Glutamatergic neuron (in vitro differentiated cells): ENCODE measurements around the gene RAPGEF6. TPM values are rescaled to one million over a fixed set of nuclear protein-coding genes. Genes with fewer than 3 reads are reported as not detected.
A peak's percentile ranks its signal among the peaks of the same experiment; 100 is the strongest.

Experiments used
- DNase-seq: peaks from one replicate; pipeline ENCODE4 v3.0.0; 2022
- H3K27ac Mint-ChIP-seq: one replicate; pipeline ENCODE4 v1.8.0; 2020; ENCODE audit warnings: mild to moderate bottlenecking, mixed read lengths, inconsistent platforms; ENCODE audit not compliant: unreplicated experiment
- H3K27me3 Mint-ChIP-seq: one replicate; pipeline ENCODE4 v1.8.0; 2020; ENCODE audit warnings: mild to moderate bottlenecking, moderate library complexity, mixed read lengths, inconsistent platforms; ENCODE audit not compliant: unreplicated experiment
- H3K36me3 Mint-ChIP-seq: one replicate; pipeline ENCODE4 v1.8.0; 2020; ENCODE audit warnings: mild to moderate bottlenecking, mixed read lengths, inconsistent platforms; ENCODE audit not compliant: unreplicated experiment
- H3K4me1 Mint-ChIP-seq: one replicate; pipeline ENCODE4 v1.8.0; 2020; ENCODE audit warnings: mild to moderate bottlenecking, low read depth, mixed read lengths, inconsistent platforms; ENCODE audit not compliant: unreplicated experiment
- H3K4me3 Mint-ChIP-seq: one replicate; pipeline ENCODE4 v1.8.0; 2020; ENCODE audit warnings: mild to moderate bottlenecking, mixed read lengths, inconsistent platforms; ENCODE audit not compliant: unreplicated experiment
- H3K9me3 Mint-ChIP-seq: one replicate; pipeline ENCODE4 v1.8.0; 2020; ENCODE audit warnings: mild to moderate bottlenecking, moderate library complexity, mixed read lengths, inconsistent platforms; ENCODE audit not compliant: unreplicated experiment
- CTCF ChIP-seq: fragments of 200-600 bp; sonication (generic); IDR thresholded peaks from one replicate; pipeline ENCODE4 v1.5.0; 2021; ENCODE audit not compliant: partially characterized antibody, unreplicated experiment
- total RNA-seq: library from RNA; stranded (reverse); fragmentation: NEBNext Ultra II Directional; extraction: Animal tissue kit (Norgen Biotek cat#: 25700); gene quantifications from one replicate; pipeline ENCODE4 v1.2.1, GENCODE V29; 2021; ENCODE audit not compliant: unreplicated experiment

Gene RAPGEF6
- total RNA-seq, 1 donor from 2014 or later: 278 TPM

DNA sequence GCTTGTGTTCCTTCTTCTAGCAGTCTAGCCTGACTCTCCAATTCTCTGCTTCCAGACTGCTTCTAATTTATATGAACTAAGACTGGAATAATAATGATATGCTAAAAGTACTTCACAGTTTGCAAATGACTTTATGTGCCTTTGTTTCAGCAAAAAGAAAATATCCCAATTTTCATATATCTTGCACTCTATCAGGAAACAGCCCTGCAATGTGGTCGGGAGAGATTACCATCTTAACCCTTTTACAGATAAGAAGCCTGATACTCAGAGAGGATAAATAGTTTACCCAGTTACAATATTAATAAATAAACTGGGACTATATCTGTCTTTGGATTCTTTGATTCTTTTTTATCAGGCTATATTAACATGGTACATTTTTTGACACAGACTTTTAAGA, 245.2 kb downstream of the RAPGEF6 start:
- H3K9me3 Mint-ChIP-seq: peaks cover 2% of the 10 kb centered on the region
- H3K36me3 Mint-ChIP-seq: no peaks in the 10 kb centered on the region
- H3K4me3 Mint-ChIP-seq: no peak overlapping the region
- no peaks in the 10 kb centered on the region for H3K4me1 Mint-ChIP-seq
- DNase-seq: no peak
- no peak for TF ChIP-seq CTCF
- H3K27ac Mint-ChIP-seq: no peak overlapping the region
- no peaks in the 10 kb centered on the region for H3K27me3 Mint-ChIP-seq

DNA sequence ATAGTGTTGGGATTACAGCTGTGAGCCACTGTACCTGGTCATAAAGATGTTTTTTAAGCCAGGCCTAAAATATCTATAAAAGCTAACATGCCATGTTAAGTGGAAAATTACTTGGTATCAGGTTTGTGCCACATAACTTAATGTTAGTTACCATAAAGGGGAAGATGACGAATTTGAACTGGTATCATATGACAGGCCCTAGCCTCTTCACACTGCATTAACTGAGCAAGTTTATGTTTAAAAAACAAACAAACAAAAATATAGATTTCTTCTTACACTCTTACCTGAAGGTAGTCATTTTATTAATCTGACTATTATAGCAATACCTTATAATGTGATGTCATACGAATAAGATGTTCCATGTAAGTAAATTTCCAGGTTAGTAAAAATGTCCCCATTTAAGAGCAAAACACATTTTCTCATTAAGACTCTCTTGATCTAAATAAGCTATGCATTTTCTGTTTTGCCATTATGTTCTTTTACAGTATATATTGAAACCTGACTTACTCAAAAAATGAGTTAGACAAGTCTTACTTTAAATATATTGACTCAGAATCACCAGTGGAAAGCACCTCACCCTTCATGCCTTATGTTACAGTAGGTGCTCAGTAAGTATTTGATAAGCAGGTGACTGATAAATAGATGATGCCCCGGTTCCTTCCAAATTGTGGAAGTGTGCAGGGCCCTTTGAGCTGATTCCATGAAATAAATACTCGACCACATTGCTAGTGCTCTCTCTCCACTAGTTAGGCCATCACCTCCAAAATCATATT, 245.7 kb downstream of the RAPGEF6 start:
- peaks cover 2% of the 10 kb centered on the region for H3K9me3 Mint-ChIP-seq
- no peaks in the 10 kb centered on the region for H3K27me3 Mint-ChIP-seq
- H3K4me3 Mint-ChIP-seq: no peak overlapping the region
- no peaks in the 10 kb centered on the region for H3K4me1 Mint-ChIP-seq
- TF ChIP-seq CTCF: no peak
- H3K36me3 Mint-ChIP-seq: no peaks in the 10 kb centered on the region
- DNase-seq: no peak
- peak overlapping the region; percentile 33 for H3K27ac Mint-ChIP-seq

DNA sequence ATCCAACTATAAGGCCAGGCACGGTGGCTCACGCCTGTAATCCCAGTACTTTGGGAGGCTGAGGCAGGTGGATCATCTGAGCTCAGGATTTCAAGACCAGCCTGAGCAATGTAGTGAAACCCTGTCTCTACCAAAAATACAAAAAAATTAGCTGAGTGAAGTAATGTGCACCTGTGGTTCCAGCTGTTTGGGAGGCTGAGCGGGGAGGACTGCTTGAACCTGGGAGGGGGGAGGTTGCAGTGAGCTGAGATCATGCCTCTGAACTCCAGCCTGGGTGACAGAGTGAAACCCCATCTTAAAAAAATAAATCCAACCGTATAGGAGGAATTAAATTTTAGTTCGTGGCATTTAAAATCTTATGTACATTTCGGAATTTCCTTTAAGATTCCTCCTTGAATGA, 247.8 kb downstream of the RAPGEF6 start:
- TF ChIP-seq CTCF: no peak
- peaks cover 2% of the 10 kb centered on the region for H3K9me3 Mint-ChIP-seq
- no peak for DNase-seq
- no peaks in the 10 kb centered on the region for H3K36me3 Mint-ChIP-seq
- no peaks in the 10 kb centered on the region for H3K27me3 Mint-ChIP-seq
- no peaks in the 10 kb centered on the region for H3K4me1 Mint-ChIP-seq
- no peak overlapping the region for H3K4me3 Mint-ChIP-seq
- H3K27ac Mint-ChIP-seq: no peak overlapping the region

- H3K36me3 Mint-ChIP-seq: no peaks in the 10 kb centered on the region
- no peaks in the 10 kb centered on the region for H3K27me3 Mint-ChIP-seq
- no peak overlapping the region for H3K4me3 Mint-ChIP-seq
- peaks cover 2% of the 10 kb centered on the region for H3K9me3 Mint-ChIP-seq
- no peak overlapping the region for H3K27ac Mint-ChIP-seq
- no peak for TF ChIP-seq CTCF
- DNase-seq: no peak
- no peaks in the 10 kb centered on the region for H3K4me1 Mint-ChIP-seq
These were observed 248.2 kb downstream of the RAPGEF6 start for GRCh38 chr5:131386779-131387178.

GRCh38 chr5:131386124-131386523, 248.9 kb downstream of the RAPGEF6 start:
- Mint-ChIP-seq H3K4me1 (no peaks in the 10 kb centered on the region), H3K27ac (no peak overlapping the region), H3K4me3 (no peak overlapping the region), H3K9me3 (peaks cover 2% of the 10 kb centered on the region), H3K27me3 (no peaks in the 10 kb centered on the region), H3K36me3 (no peaks in the 10 kb centered on the region)
- DNase-seq: no peak
- TF ChIP-seq CTCF: no peak
